GM12878 (cell line): ENCODE results near the gene FTL. TPM values are rescaled to one million over a fixed set of nuclear protein-coding genes. Genes with fewer than 3 reads are reported as not detected.
A peak's percentile ranks its signal among the peaks of the same experiment; 100 is the strongest.

Experiments used
- E4F1 ChIP-seq: fragments of 450-650 bp; IDR thresholded peaks from 2 replicates; pipeline ENCODE4 v1.6.1; 2018; ENCODE audit warnings: borderline replicate concordance, mild to moderate bottlenecking; ENCODE audit not compliant: partially characterized antibody
- ELK1 ChIP-seq: IDR thresholded peaks from 2 replicates; pipeline ENCODE4 v1.6.1; 2012; ENCODE audit warnings: low read depth, low read length, improper control_type of control experiment
- FOS ChIP-seq: IDR thresholded peaks from 3 replicates; pipeline ENCODE4 v1.6.1; 2011; ENCODE audit warnings: borderline replicate concordance; ENCODE audit not compliant: insufficient read length; ENCODE audit errors: extremely low read depth
- IRF4 ChIP-seq: IDR thresholded peaks from 2 replicates; pipeline ENCODE4 v1.6.1; 2011; ENCODE audit warnings: low read depth, low read length
- KLF5 ChIP-seq: fragments of 450-650 bp; IDR thresholded peaks from 2 replicates; pipeline ENCODE4 v1.6.1; 2014; ENCODE audit warnings: mild to moderate bottlenecking; ENCODE audit not compliant: partially characterized antibody
- MTA3 ChIP-seq: IDR thresholded peaks from 2 replicates; pipeline ENCODE4 v1.6.1; 2012; ENCODE audit warnings: low read length, inconsistent platforms, borderline replicate concordance
- NR2F1 ChIP-seq: fragments of 450-650 bp; conservative IDR thresholded peaks from 2 replicates; pipeline ENCODE4 v1.6.1; 2017; ENCODE audit warnings: mild to moderate bottlenecking
- PBX3 ChIP-seq: IDR thresholded peaks from 2 replicates; pipeline ENCODE4 v1.6.1; 2011; ENCODE audit warnings: mild to moderate bottlenecking, low read depth, low read length, moderate library complexity; ENCODE audit not compliant: insufficient replicate concordance
- POLR2AphosphoS5 ChIP-seq: IDR thresholded peaks from 2 replicates; pipeline ENCODE4 v1.6.1; 2011; ENCODE audit warnings: mild to moderate bottlenecking, low read length, inconsistent platforms
- SIN3A ChIP-seq: IDR thresholded peaks from 2 replicates; pipeline ENCODE4 v1.6.1; 2012; ENCODE audit warnings: low read depth, low read length, improper control_type of control experiment
- SKIL ChIP-seq: fragments of 450-650 bp; IDR thresholded peaks from 2 replicates; pipeline ENCODE4 v1.6.1; 2017; ENCODE audit warnings: mild to moderate bottlenecking, low read depth, inconsistent platforms; ENCODE audit not compliant: poor library complexity, severe bottlenecking
- SRF ChIP-seq, 2 experiments: IDR thresholded peaks; 2 replicates each; pipeline ENCODE4 v1.6.1; 2011; ENCODE audit warnings: low read depth in 2 of 2, low read length in 2 of 2, mild to moderate bottlenecking in 1 of 2, moderate library complexity in 1 of 2
- SUPT20H ChIP-seq: IDR thresholded peaks from 2 replicates; pipeline ENCODE4 v1.6.1; 2011; ENCODE audit warnings: low read depth, mild to moderate bottlenecking, low read length, moderate library complexity, borderline replicate concordance; ENCODE audit not compliant: control insufficient read depth
- USF1 ChIP-seq: IDR thresholded peaks from 2 replicates; pipeline ENCODE4 v1.6.1; 2011; ENCODE audit warnings: borderline replicate concordance, low read depth, mild to moderate bottlenecking, moderate library complexity, mixed read lengths, low read length; ENCODE audit not compliant: insufficient read depth; ENCODE audit errors: extremely low read length
- ZNF592 ChIP-seq: fragments of 450-650 bp; IDR thresholded peaks from 2 replicates; pipeline ENCODE4 v1.6.1; 2017; ENCODE audit warnings: mild to moderate bottlenecking, moderate library complexity
- polyA plus RNA-seq, 11 experiments: library from polyadenylated mRNA; depleted of rRNA in 4 of 11; unstranded in 6 of 11; stranded (reverse) in 5 of 11; fragments of >200 nt; fragmentation: Nextera tagmentation in 4 of 11; fragmentation: Illumina TruSeq in 1 of 11; extraction: Ambion mirVana in 4 of 11; extraction: Trizol in 1 of 11; gene quantifications; 1 replicate in 1 of 11; 2 replicates in 10 of 11; pipeline versions ENCODE4 v1.2.1 to v1.2.3, GENCODE V29; 2011 to 2016; ENCODE audit warnings: inconsistent platforms in 2 of 11, missing spikeins in 2 of 11, low read depth in 1 of 11
- total RNA-seq, 4 experiments: library from RNA; depleted of rRNA in 3 of 4; stranded (reverse); fragments of >200 nt in 3 of 4; fragmentation: Illumina TruSeq in 1 of 4; extraction: Trizol in 1 of 4; gene quantifications; 2 replicates each; pipeline versions ENCODE4 v1.2.1 to v1.2.3, GENCODE V29; 2013 to 2021

Gene FTL
- total and polyA plus RNA-seq, 10 of the 15 experiments (the other 5 are each of a cell fraction or from before 2014, with no cell fraction given), result 364 to 8,913 (median 1,595) TPM

- 0 out of 2 replicates have a peak, but pooled peaks have one; percentile 44 for TF ChIP-seq ELK1
- TF ChIP-seq USF1, result peak; percentile 24
- no peak for TF ChIP-seq SRF (IDR thresholded peaks at IDR 0.05; ENCODE audit: low read depth in 2 of 2, low read length in 2 of 2)
- peak; percentile 10 for TF ChIP-seq E4F1
- peak; percentile 61 for TF ChIP-seq PBX3
- TF ChIP-seq SIN3A, result peak; percentile 44; the same call in 1 of the 2 replicates
- TF ChIP-seq SKIL, result peak; percentile 22
- peak; percentile 72; the same call in 1 of the 2 replicates for TF ChIP-seq MTA3
- TF ChIP-seq ZNF592, result no peak
- TF ChIP-seq IRF4, result no peak; the same call in 1 of the 2 replicates
- TF ChIP-seq POLR2AphosphoS5, result peak; percentile 95
- no peak for TF ChIP-seq SUPT20H
- no peak for TF ChIP-seq FOS
- peak; percentile 91 for TF ChIP-seq NR2F1
- no peak for TF ChIP-seq KLF5
These were observed 2.9 kb upstream of the FTL start (continued) for GRCh38 chr19:48962029-48962848.
